Measurements from ENCODE around the gene C19orf25. TPM values are rescaled to one million over a fixed set of nuclear protein-coding genes. Genes with fewer than 3 reads are reported as not detected.

C19orf25 gene
- total and polyA plus RNA-seq, 9 of the 15 experiments (the other 6 are each of a cell fraction or from before 2014, with no cell fraction given), result 0.79 to 96.0 (median 36.1) TPM

GRCh38 chr19:1438035-1438932 lies 40.7 kb downstream of the C19orf25 start, which contains the start of gene RPS15 (continued):
- TF ChIP-seq, protein P1, sequence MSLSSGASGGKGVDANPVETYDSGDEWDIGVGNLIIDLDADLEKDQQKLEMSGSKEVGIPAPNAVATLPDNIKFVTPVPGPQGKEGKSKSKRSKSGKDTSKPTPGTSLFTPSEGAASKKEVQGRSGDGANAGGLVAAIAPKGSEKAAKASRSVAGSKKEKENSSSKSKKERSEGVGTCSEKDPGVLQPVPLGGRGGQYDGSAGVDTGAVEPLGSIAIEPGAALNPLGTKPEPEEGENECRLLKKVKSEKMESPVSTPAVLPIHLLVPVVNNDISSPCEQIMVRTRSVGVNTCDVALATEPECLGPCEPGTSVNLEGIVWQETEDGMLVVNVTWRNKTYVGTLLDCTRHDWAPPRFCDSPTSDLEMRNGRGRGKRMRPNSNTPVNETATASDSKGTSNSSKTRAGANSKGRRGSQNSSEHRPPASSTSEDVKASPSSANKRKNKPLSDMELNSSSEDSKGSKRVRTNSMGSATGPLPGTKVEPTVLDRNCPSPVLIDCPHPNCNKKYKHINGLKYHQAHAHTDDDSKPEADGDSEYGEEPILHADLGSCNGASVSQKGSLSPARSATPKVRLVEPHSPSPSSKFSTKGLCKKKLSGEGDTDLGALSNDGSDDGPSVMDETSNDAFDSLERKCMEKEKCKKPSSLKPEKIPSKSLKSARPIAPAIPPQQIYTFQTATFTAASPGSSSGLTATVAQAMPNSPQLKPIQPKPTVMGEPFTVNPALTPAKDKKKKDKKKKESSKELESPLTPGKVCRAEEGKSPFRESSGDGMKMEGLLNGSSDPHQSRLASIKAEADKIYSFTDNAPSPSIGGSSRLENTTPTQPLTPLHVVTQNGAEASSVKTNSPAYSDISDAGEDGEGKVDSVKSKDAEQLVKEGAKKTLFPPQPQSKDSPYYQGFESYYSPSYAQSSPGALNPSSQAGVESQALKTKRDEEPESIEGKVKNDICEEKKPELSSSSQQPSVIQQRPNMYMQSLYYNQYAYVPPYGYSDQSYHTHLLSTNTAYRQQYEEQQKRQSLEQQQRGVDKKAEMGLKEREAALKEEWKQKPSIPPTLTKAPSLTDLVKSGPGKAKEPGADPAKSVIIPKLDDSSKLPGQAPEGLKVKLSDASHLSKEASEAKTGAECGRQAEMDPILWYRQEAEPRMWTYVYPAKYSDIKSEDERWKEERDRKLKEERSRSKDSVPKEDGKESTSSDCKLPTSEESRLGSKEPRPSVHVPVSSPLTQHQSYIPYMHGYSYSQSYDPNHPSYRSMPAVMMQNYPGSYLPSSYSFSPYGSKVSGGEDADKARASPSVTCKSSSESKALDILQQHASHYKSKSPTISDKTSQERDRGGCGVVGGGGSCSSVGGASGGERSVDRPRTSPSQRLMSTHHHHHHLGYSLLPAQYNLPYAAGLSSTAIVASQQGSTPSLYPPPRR (CRISPR knock-in tag; IDR thresholded peaks at IDR 0.05; ENCODE audit: borderline replicate concordance), result peak; percentile 75; the same call in 1 of the 2 replicates
- TF ChIP-seq ZNF668 (CRISPR knock-in tag; IDR thresholded peaks at IDR 0.05) (no peak), ZNF766 (CRISPR knock-in tag; conservative IDR thresholded peaks at IDR 0.05) (peak; percentile 44; the same call in 1 of the 2 replicates), ELF2 (CRISPR knock-in tag; IDR thresholded peaks at IDR 0.05) (peak; percentile 83), NONO (IDR thresholded peaks at IDR 0.05; ENCODE audit: low read depth in 2 of 2, low read length in 1 of 2) (peak; percentile 67 to 71; a peak in 2 of 4 replicates), GMEB1 (CRISPR knock-in tag; IDR thresholded peaks at IDR 0.05) (peak; percentile 89), JUND (IDR thresholded peaks at IDR 0.05; ENCODE audit: borderline replicate concordance, low read depth, low read length) (peak; percentile 72), JUND (tag; IDR thresholded peaks at IDR 0.05; ENCODE audit: borderline replicate concordance, low read depth, low read length) (no peak; the same call in 2 of the 3 replicates), GTF2F1 (IDR thresholded peaks at IDR 0.05; ENCODE audit: low read depth, low read length) (peak; percentile 91), SRSF7 (optimal IDR thresholded peaks at IDR 0.05; ENCODE audit: low read depth, low read length) (peak; percentile 54)
- TF ChIP-seq, protein P2, sequence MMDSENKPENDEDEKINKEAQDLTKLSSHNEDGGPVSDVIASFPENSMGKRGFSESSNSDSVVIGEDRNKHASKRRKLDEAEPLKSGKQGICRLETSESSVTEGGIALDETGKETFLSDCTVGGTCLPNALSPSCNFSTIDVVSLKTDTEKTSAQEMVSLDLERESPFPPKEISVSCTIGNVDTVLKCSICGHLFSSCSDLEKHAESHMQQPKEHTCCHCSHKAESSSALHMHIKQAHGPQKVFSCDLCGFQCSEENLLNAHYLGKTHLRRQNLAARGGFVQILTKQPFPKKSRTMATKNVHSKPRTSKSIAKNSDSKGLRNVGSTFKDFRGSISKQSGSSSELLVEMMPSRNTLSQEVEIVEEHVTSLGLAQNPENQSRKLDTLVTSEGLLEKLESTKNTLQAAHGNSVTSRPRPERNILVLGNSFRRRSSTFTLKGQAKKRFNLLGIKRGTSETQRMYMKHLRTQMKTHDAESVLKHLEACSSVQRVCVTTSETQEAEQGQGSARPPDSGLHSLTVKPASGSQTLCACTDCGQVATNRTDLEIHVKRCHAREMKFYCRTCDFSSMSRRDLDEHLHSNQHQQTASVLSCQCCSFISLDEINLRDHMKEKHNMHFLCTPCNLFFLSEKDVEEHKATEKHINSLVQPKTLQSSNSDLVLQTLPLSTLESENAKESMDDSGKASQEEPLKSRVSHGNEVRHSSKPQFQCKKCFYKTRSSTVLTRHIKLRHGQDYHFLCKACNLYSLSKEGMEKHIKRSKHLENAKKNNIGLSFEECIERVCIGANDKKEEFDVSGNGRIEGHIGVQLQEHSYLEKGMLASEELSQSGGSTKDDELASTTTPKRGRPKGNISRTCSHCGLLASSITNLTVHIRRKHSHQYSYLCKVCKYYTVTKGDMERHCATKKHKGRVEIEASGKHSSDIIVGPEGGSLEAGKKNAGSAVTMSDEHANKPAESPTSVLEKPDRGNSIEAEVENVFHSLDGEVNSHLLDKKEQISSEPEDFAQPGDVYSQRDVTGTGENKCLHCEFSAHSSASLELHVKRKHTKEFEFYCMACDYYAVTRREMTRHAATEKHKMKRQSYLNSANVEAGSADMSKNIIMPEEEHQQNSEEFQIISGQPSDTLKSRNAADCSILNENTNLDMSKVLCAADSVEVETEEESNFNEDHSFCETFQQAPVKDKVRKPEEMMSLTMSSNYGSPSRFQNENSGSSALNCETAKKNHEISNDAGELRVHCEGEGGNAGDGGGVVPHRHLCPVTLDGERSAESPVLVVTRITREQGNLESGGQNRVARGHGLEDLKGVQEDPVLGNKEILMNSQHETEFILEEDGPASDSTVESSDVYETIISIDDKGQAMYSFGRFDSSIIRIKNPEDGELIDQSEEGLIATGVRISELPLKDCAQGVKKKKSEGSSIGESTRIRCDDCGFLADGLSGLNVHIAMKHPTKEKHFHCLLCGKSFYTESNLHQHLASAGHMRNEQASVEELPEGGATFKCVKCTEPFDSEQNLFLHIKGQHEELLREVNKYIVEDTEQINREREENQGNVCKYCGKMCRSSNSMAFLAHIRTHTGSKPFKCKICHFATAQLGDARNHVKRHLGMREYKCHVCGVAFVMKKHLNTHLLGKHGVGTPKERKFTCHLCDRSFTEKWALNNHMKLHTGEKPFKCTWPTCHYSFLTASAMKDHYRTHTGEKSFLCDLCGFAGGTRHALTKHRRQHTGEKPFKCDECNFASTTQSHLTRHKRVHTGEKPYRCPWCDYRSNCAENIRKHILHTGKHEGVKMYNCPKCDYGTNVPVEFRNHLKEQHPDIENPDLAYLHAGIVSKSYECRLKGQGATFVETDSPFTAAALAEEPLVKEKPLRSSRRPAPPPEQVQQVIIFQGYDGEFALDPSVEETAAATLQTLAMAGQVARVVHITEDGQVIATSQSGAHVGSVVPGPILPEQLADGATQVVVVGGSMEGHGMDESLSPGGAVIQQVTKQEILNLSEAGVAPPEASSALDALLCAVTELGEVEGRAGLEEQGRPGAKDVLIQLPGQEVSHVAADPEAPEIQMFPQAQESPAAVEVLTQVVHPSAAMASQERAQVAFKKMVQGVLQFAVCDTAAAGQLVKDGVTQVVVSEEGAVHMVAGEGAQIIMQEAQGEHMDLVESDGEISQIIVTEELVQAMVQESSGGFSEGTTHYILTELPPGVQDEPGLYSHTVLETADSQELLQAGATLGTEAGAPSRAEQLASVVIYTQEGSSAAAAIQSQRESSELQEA (IDR thresholded peaks at IDR 0.05; ENCODE audit: low read depth), result peak; percentile 57

Data from K562 (cell line).